Stimulated activated CD4-positive, alpha-beta T cell treated with anti-CD3 and anti-CD28 coated beads, TNF-alpha, amount 100 ng/mL, for 48 hours (primary cell): ENCODE results near the gene ANKRD63.

Experiments
- DNase-seq, 3 donors: peaks; one replicate each; pipeline ENCODE4 v3.0.0-alpha.2; 2020; ENCODE audit warnings: low read depth in 3 of 3

The ANKRD63 gene

GRCh38 chr15:40279437-40280141 is 3.3 kb downstream of the ANKRD63 start:
- DNase-seq, result peak; percentile 21 to 70 (median 57)

- DNase-seq, result no peak
Observed at GRCh38 chr15:40278026-40278425, 4.8 kb downstream of the ANKRD63 start.

- DNase-seq, result no peak
Observed at GRCh38 chr15:40277471-40277870, 5.4 kb downstream of the ANKRD63 start.

GRCh38 chr15:40276927-40277326 is 5.9 kb downstream of the ANKRD63 start:
- DNase-seq, result no peak

GRCh38 chr15:40275954-40276353 is 6.9 kb downstream of the ANKRD63 start:
- no peak for DNase-seq

- DNase-seq, result no peak
Observed at GRCh38 chr15:40275523-40275922, 7.3 kb downstream of the ANKRD63 start.

GRCh38 chr15:40274350-40275274 is 8.3 kb downstream of the ANKRD63 start:
- peak; percentile 75 to 83 (median 83) for DNase-seq

- DNase-seq, result no peak
Observed at GRCh38 chr15:40273428-40273827, 9.4 kb downstream of the ANKRD63 start.

GRCh38 chr15:40272485-40273056 is 10.3 kb downstream of the ANKRD63 start:
- no peak for DNase-seq

GRCh38 chr15:40271685-40272484 is 11.0 kb downstream of the ANKRD63 start:
- DNase-seq, result no peak

- no peak for DNase-seq
Observed at GRCh38 chr15:40270246-40270995, 12.4 kb downstream of the ANKRD63 start.

GRCh38 chr15:40269604-40270003 is 13.3 kb downstream of the ANKRD63 start:
- DNase-seq, result no peak

- DNase-seq, result no peak
Observed at GRCh38 chr15:40267670-40268069, 15.2 kb downstream of the ANKRD63 start.

- no peak for DNase-seq
Observed at GRCh38 chr15:40266828-40267304, 16.0 kb downstream of the ANKRD63 start.

- DNase-seq, result no peak
Observed at GRCh38 chr15:40265875-40266274, 17.0 kb downstream of the ANKRD63 start.

GRCh38 chr15:40265355-40265754 is 17.5 kb downstream of the ANKRD63 start:
- DNase-seq, result no peak

GRCh38 chr15:40264321-40265153 is 18.3 kb downstream of the ANKRD63 start:
- no peak for DNase-seq

GRCh38 chr15:40263024-40263754 is 19.7 kb downstream of the ANKRD63 start:
- DNase-seq, result no peak

GRCh38 chr15:40259021-40259420 is 23.8 kb downstream of the ANKRD63 start:
- no peak for DNase-seq
